H1 (cell line): ENCODE measurements around the gene SBNO2. TPM values are rescaled to one million over a fixed set of nuclear protein-coding genes. Genes with fewer than 3 reads are reported as not detected.
"Not testable (repeated sequence)": the region's sequence is repeated elsewhere in the genome, so short reads cannot be mapped to it uniquely, and the experiment has no call there.

ENCODE experiments used
- CTCF ChIA-PET: fragments of 300-600 bp; sonication (Branson Sonifier 250); formaldehyde crosslinking; loops from one replicate; lab custom pipeline; 2021; ENCODE audit not compliant: partially characterized antibody; lab: Charles Lee
- POLR2A ChIA-PET: fragments of 300-600 bp; sonication (Branson Sonifier 250); formaldehyde crosslinking; loops from one replicate; lab custom pipeline; 2021; ENCODE audit warnings: inconsistent platforms; ENCODE audit not compliant: partially characterized antibody; lab: Charles Lee
- DNase-seq, 2 experiments: peaks; one replicate each; pipeline versions ENCODE4 v3.0.0 to v3.0.0-alpha.2; 2010 to 2022; ENCODE audit warnings: low spot score in 2 of 2, low read depth in 1 of 2, mixed read lengths in 1 of 2
- FAIRE-seq: peaks from 2 replicates; lab custom pipeline; 2011; peaks lifted over from hg19 to GRCh38; lab: Jason Lieb, UNC
- H2AFZ ChIP-seq: 2 replicates; pipeline ENCODE4 v1.8.1; 2012; ENCODE audit warnings: low read length, inconsistent platforms
- H2AK5ac ChIP-seq: 2 replicates; pipeline ENCODE4 v1.6.1; 2013; ENCODE audit warnings: low read depth, low read length
- H2BK120ac ChIP-seq: replicated peaks from 2 replicates; pipeline ENCODE3; 2013; ENCODE audit warnings: low read depth, low read length, inconsistent platforms
- H2BK12ac ChIP-seq: 2 replicates; pipeline ENCODE4 v1.6.1; 2013; ENCODE audit warnings: low read depth, low read length
- H2BK15ac ChIP-seq: 2 replicates; pipeline ENCODE4 v1.6.1; 2013; ENCODE audit warnings: low read length
- H2BK20ac ChIP-seq: 2 replicates; pipeline ENCODE4 v1.6.1; 2013; ENCODE audit warnings: low read length
- H2BK5ac ChIP-seq: 2 replicates; pipeline ENCODE4 v1.6.1; 2013; ENCODE audit warnings: low read depth, low read length
- H3K14ac ChIP-seq: 2 replicates; pipeline ENCODE4 v1.6.1; 2013; ENCODE audit warnings: inconsistent platforms; ENCODE audit not compliant: insufficient read length
- H3K18ac ChIP-seq: 2 replicates; pipeline ENCODE4 v1.6.1; 2013; ENCODE audit warnings: low read length; ENCODE audit errors: extremely low read depth
- H3K23ac ChIP-seq: 2 replicates; pipeline ENCODE4 v1.6.1; 2013; ENCODE audit warnings: inconsistent platforms; ENCODE audit not compliant: insufficient read length
- H3K23me2 ChIP-seq: 2 replicates; pipeline ENCODE4 v1.6.1; 2013; ENCODE audit warnings: low read depth, low read length
- H3K27ac ChIP-seq: 2 replicates; pipeline ENCODE4 v1.6.1; 2011; ENCODE audit warnings: low read depth, low read length, inconsistent platforms
- H3K27me3 ChIP-seq, 4 experiments: replicated peaks in 1 of 4; 1 replicate in 1 of 4; 2 replicates in 3 of 4; pipeline versions ENCODE4 v1.6.1 to v1.8.1; 2011 to 2013; ENCODE audit warnings: low read length in 3 of 4, mild to moderate bottlenecking in 3 of 4, inconsistent platforms in 2 of 4, mixed read lengths in 2 of 4, moderate library complexity in 1 of 4; ENCODE audit not compliant: control insufficient read depth in 3 of 4, insufficient read depth in 3 of 4; ENCODE audit errors: extremely low read depth in 1 of 4
- H3K36me3 ChIP-seq, 4 experiments: 2 replicates each; pipeline versions ENCODE4 v1.6.1 to v1.8.1; 2011 to 2013; ENCODE audit warnings: mild to moderate bottlenecking in 4 of 4, low read length in 3 of 4, moderate library complexity in 2 of 4, control low read depth in 1 of 4, inconsistent platforms in 1 of 4; ENCODE audit not compliant: insufficient read depth in 4 of 4, control insufficient read depth in 2 of 4
- H3K4ac ChIP-seq: replicated peaks from 2 replicates; pipeline ENCODE3; 2013; ENCODE audit warnings: low read length, low read depth, mixed read lengths, inconsistent platforms; ENCODE audit not compliant: insufficient read length
- H3K4me1 ChIP-seq, 4 experiments: replicated peaks in 1 of 4; 1 replicate in 1 of 4; 2 replicates in 3 of 4; pipeline versions ENCODE4 v1.6.1 to v1.8.1; 2011 to 2013; ENCODE audit warnings: low read length in 3 of 4, inconsistent platforms in 2 of 4, mixed read lengths in 1 of 4; ENCODE audit not compliant: insufficient read depth in 4 of 4, control insufficient read depth in 3 of 4
- H3K4me2 ChIP-seq, 2 experiments: 2 replicates each; pipeline versions ENCODE4 v1.6.1 to v1.8.1; 2011 to 2013; ENCODE audit warnings: low read depth in 2 of 2, low read length in 2 of 2, control low read depth in 1 of 2, inconsistent platforms in 1 of 2, mild to moderate bottlenecking in 1 of 2; ENCODE audit not compliant: insufficient read depth in 1 of 2
- H3K4me3 ChIP-seq, 4 experiments: fragments of 200-600, 300-600 bp in 1 of 4; sonication (generic), shearing (Covaris generic), sonication (Bioruptor Twin) in 1 of 4; 2 replicates each; pipeline versions ENCODE4 v1.5.1 to v1.8.1; 2011 to 2016; ENCODE audit warnings: low read length in 4 of 4, low read depth in 3 of 4, control low read depth in 2 of 4, inconsistent platforms in 2 of 4, mild to moderate bottlenecking in 2 of 4, mixed read lengths in 1 of 4, moderate library complexity in 1 of 4; ENCODE audit not compliant: insufficient read depth in 2 of 4; ENCODE audit errors: extremely low read depth in 1 of 4
- H3K56ac ChIP-seq: replicated peaks from 2 replicates; pipeline ENCODE3; 2013; ENCODE audit warnings: low read depth, mild to moderate bottlenecking, mixed read lengths, low read length, inconsistent platforms; ENCODE audit not compliant: insufficient read length
- H3K79me1 ChIP-seq: 2 replicates; pipeline ENCODE4 v1.6.1; 2013; ENCODE audit warnings: low read depth, low read length, control low read depth
- H3K79me2 ChIP-seq, 2 experiments: 2 replicates each; pipeline versions ENCODE4 v1.6.1 to v1.8.1; 2012 to 2013; ENCODE audit warnings: low read length in 2 of 2, mild to moderate bottlenecking in 2 of 2, inconsistent platforms in 1 of 2; ENCODE audit not compliant: insufficient read depth in 2 of 2, control insufficient read depth in 1 of 2
- H3K9ac ChIP-seq, 4 experiments: replicated peaks in 1 of 4; 1 replicate in 1 of 4; 2 replicates in 3 of 4; pipeline versions ENCODE4 v1.6.1 to v1.8.1; 2011 to 2013; ENCODE audit warnings: low read depth in 3 of 4, low read length in 3 of 4, control low read depth in 2 of 4, mild to moderate bottlenecking in 2 of 4, moderate library complexity in 2 of 4, inconsistent platforms in 1 of 4; ENCODE audit errors: extremely low read depth in 1 of 4
- H3K9me3 ChIP-seq, 2 experiments: 2 replicates each; pipeline versions ENCODE4 v1.6.1 to v1.8.1; 2012 to 2013; ENCODE audit warnings: mild to moderate bottlenecking in 2 of 2, moderate library complexity in 2 of 2, control low read depth in 1 of 2, inconsistent platforms in 1 of 2, low read depth in 1 of 2, low read length in 1 of 2, mixed read lengths in 1 of 2; ENCODE audit not compliant: insufficient read depth in 2 of 2
- H4K20me1 ChIP-seq, 2 experiments: replicated peaks in 1 of 2; 2 replicates each; pipeline versions ENCODE3 to v1.8.1; 2011 to 2013; ENCODE audit warnings: inconsistent platforms in 2 of 2, low read length in 2 of 2, mild to moderate bottlenecking in 1 of 2; ENCODE audit not compliant: insufficient read depth in 2 of 2, control insufficient read depth in 1 of 2
- H4K5ac ChIP-seq: 2 replicates; pipeline ENCODE4 v1.6.1; 2013; ENCODE audit warnings: low read length, low read depth, mixed read lengths, inconsistent platforms; ENCODE audit not compliant: insufficient read length
- H4K8ac ChIP-seq: 2 replicates; pipeline ENCODE4 v1.8.0; 2013; ENCODE audit warnings: mild to moderate bottlenecking, moderate library complexity, low read length, inconsistent platforms; ENCODE audit not compliant: insufficient read depth; ENCODE audit errors: extremely low read depth
- H4K91ac ChIP-seq: replicated peaks from 2 replicates; pipeline ENCODE3; 2013; ENCODE audit warnings: low read length, mixed read lengths, inconsistent platforms; ENCODE audit not compliant: insufficient read length
- BCL11A ChIP-seq, 2 experiments: IDR thresholded peaks; one replicate each; pipeline ENCODE4 v1.6.1; 2011; ENCODE audit warnings: low read depth in 2 of 2, low read length in 2 of 2, mild to moderate bottlenecking in 2 of 2
- BRCA1 ChIP-seq: IDR thresholded peaks from 2 replicates; pipeline ENCODE4 v1.6.1; 2012; ENCODE audit warnings: low read depth, low read length, improper control_type of control experiment
- GTF2F1 ChIP-seq: IDR thresholded peaks from 2 replicates; pipeline ENCODE4 v1.6.1; 2012; ENCODE audit warnings: low read depth, low read length, improper control_type of control experiment, borderline replicate concordance
- POLR2AphosphoS5 ChIP-seq: IDR thresholded peaks from 2 replicates; pipeline ENCODE4 v1.6.1; 2011; ENCODE audit warnings: low read depth, low read length
- RAD21 ChIP-seq, 2 experiments: IDR thresholded peaks in 1 of 2; conservative IDR thresholded peaks in 1 of 2; 2 replicates each; pipeline ENCODE4 v1.6.1; 2011; ENCODE audit warnings: low read depth in 2 of 2, low read length in 2 of 2, improper control_type of control experiment in 1 of 2, inconsistent platforms in 1 of 2, mild to moderate bottlenecking in 1 of 2, moderate library complexity in 1 of 2
- SP2 ChIP-seq: IDR thresholded peaks from 2 replicates; pipeline ENCODE4 v1.6.1; 2012; ENCODE audit warnings: mild to moderate bottlenecking, low read length, inconsistent platforms
- ZNF274 ChIP-seq: IDR thresholded peaks from 2 replicates; pipeline ENCODE4 v1.7.0; 2012; ENCODE audit warnings: low read length, borderline replicate concordance; ENCODE audit errors: extremely low read depth
- WGBS, 2 experiments: shearing (Covaris generic) in 1 of 2; methylation state at CpG; one replicate each; pipeline versions ENCODE4 v1.1.6 to v1.1.7; 2013 to 2015; ENCODE audit warnings: low lambda C conversion rate in 2 of 2, mixed read lengths in 2 of 2, inconsistent platforms in 1 of 2, low coverage in 1 of 2, missing lambda C conversion rate in 1 of 2; ENCODE audit not compliant: insufficient replicate concordance in 2 of 2, insufficient coverage in 1 of 2, insufficient read length in 1 of 2; ENCODE audit errors: extremely low coverage in 1 of 2, missing lambda C conversion rate in 1 of 2; 5-methylcytosine and 5-hydroxymethylcytosine counted together
- polyA plus RNA-seq, 7 experiments: library from polyadenylated mRNA; depleted of rRNA in 3 of 7; stranded (reverse) in 5 of 7; unstranded in 2 of 7; fragments of >200 nt in 5 of 7; fragments of 200-250 nt in 2 of 7; gene quantifications; 1 replicate in 5 of 7; 2 replicates in 1 of 7; 4 replicates in 1 of 7; pipeline versions ENCODE4 v1.2.1 to v1.2.3, GENCODE V29; 2011 to 2013; ENCODE audit warnings: missing spikeins in 2 of 7, mixed read lengths in 2 of 7
- total RNA-seq: library from RNA; stranded (reverse); fragmentation: NEBNext Ultra II Directional; extraction: Animal tissue kit (Norgen Biotek cat#: 25700); gene quantifications from 2 replicates; pipeline ENCODE4 v1.2.1, GENCODE V29; 2021

SBNO2 gene
- total and polyA plus RNA-seq, 2 of the 8 experiments (the other 6 are each of a cell fraction or from before 2014, with no cell fraction given) = 12.2 to 31.4 TPM

GRCh38 chr19:1115646-1116420 is 58.2 kb downstream of the SBNO2 start (continued):
- TF ChIP-seq POLR2AphosphoS5 (no peak), GTF2F1 (no peak), ZNF274 (no peak), RAD21 (IDR thresholded peaks at IDR 0.05 in 1 of 2, conservative IDR thresholded peaks at IDR 0.05 in 1 of 2; ENCODE audit: low read depth in 2 of 2, low read length in 2 of 2) (no peak), BRCA1 (no peak), SP2 (no peak), BCL11A (IDR thresholded peaks at IDR 0.05; ENCODE audit: low read depth in 2 of 2, low read length in 2 of 2) (no peak)

- H3K4ac ChIP-seq, H2BK20ac ChIP-seq, H3K18ac ChIP-seq, H2BK12ac ChIP-seq, H3K4me1 ChIP-seq, H3K9ac ChIP-seq, H4K91ac ChIP-seq, H2BK15ac ChIP-seq, H3K56ac ChIP-seq, H3K23me2 ChIP-seq, H3K79me2 ChIP-seq, H2AFZ ChIP-seq, H2BK120ac ChIP-seq, H4K8ac ChIP-seq, H3K27ac ChIP-seq, H2AK5ac ChIP-seq, H3K9me3 ChIP-seq, DNase-seq, H4K5ac ChIP-seq, H2BK5ac ChIP-seq, H4K20me1 ChIP-seq, H3K4me3 ChIP-seq, H3K23ac ChIP-seq, FAIRE-seq, H3K27me3 ChIP-seq, H3K79me1 ChIP-seq, H3K4me2 ChIP-seq, H3K14ac ChIP-seq: not testable (repeated sequence)
- H3K36me3 ChIP-seq = peaks cover 0 to 34% (median 9%) of the 10 kb centered on the region in 4 experiments; a peak in 3 of 8 replicates
- CTCF ChIA-PET = interaction anchor here (1.5 to 3.7 kb wide), 3 partner anchors 16 to 108 kb away, joined by 4 to 27 read pairs (median 5); no protein-coding TSS in a partner anchor
- 92% methylated on average over 9 of the region's 9 CpGs; no CpG with 5 or more reads in 1 of the 2 experiments for WGBS, 2 experiments
- POLR2A ChIA-PET = interaction anchor here (0.7 to 1.3 kb wide), 2 partner anchors 8 to 86 kb away, joined by 3 to 4 read pairs; no protein-coding TSS in a partner anchor
These were observed 59.3 kb downstream of the SBNO2 start for GRCh38 chr19:1114728-1115127.
